ENCODE results near the gene SOCS6.

- TF ChIP-seq MAFK (IDR thresholded peaks at IDR 0.05; ENCODE audit: partially characterized antibody) (no peak), CEBPB (IDR thresholded peaks at IDR 0.05) (no peak), RAD21 (conservative IDR thresholded peaks at IDR 0.05 in 1 of 2, IDR thresholded peaks at IDR 0.05 in 1 of 2) (no peak), SREBF2 (IDR thresholded peaks at IDR 0.05) (no peak), POLR2A (IDR thresholded peaks at IDR 0.05; ENCODE audit: low read length) (no peak), EP300 (IDR thresholded peaks at IDR 0.05) (no peak), MYC (IDR thresholded peaks at IDR 0.05; ENCODE audit: borderline replicate concordance, low read length) (no peak), REST (IDR thresholded peaks at IDR 0.05) (no peak)
- TF ChIP-seq, protein P1, sequence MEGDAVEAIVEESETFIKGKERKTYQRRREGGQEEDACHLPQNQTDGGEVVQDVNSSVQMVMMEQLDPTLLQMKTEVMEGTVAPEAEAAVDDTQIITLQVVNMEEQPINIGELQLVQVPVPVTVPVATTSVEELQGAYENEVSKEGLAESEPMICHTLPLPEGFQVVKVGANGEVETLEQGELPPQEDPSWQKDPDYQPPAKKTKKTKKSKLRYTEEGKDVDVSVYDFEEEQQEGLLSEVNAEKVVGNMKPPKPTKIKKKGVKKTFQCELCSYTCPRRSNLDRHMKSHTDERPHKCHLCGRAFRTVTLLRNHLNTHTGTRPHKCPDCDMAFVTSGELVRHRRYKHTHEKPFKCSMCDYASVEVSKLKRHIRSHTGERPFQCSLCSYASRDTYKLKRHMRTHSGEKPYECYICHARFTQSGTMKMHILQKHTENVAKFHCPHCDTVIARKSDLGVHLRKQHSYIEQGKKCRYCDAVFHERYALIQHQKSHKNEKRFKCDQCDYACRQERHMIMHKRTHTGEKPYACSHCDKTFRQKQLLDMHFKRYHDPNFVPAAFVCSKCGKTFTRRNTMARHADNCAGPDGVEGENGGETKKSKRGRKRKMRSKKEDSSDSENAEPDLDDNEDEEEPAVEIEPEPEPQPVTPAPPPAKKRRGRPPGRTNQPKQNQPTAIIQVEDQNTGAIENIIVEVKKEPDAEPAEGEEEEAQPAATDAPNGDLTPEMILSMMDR (IDR thresholded peaks at IDR 0.05), result no peak
- TF ChIP-seq, protein P2, sequence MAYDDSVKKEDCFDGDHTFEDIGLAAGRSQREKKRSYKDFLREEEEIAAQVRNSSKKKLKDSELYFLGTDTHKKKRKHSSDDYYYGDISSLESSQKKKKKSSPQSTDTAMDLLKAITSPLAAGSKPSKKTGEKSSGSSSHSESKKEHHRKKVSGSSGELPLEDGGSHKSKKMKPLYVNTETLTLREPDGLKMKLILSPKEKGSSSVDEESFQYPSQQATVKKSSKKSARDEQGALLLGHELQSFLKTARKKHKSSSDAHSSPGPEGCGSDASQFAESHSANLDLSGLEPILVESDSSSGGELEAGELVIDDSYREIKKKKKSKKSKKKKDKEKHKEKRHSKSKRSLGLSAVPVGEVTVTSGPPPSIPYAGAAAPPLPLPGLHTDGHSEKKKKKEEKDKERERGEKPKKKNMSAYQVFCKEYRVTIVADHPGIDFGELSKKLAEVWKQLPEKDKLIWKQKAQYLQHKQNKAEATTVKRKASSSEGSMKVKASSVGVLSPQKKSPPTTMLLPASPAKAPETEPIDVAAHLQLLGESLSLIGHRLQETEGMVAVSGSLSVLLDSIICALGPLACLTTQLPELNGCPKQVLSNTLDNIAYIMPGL (CRISPR knock-in tag; IDR thresholded peaks at IDR 0.05; ENCODE audit: borderline replicate concordance), result no peak
These were observed 3.7 kb upstream of the SOCS6 start for GRCh38 chr18:70284976-70285620.

Data from A549 (cell line).